Gastroesophageal sphincter (tissue), 4 donors: ENCODE results near the gene SPO11. TPM values are rescaled to one million over a fixed set of nuclear protein-coding genes. Genes with fewer than 3 reads are reported as not detected.

ENCODE experiments used
- ATAC-seq: fragments of 150-250 bp; one replicate; pipeline ENCODE4 v1.9.1; 2016; ENCODE audit warnings: mild to moderate bottlenecking, moderate library complexity
- H3K27ac ChIP-seq, 4 donors: fragments of 200-600 bp; sonication (generic) in 3 of 4; 1 replicate in 3 of 4; 2 replicates in 1 of 4; pipeline ENCODE4 v1.5.1; 2016 to 2019
- H3K27me3 ChIP-seq: fragments of 200-600 bp; sonication (generic); one replicate; pipeline ENCODE4 v1.5.1; 2019
- H3K36me3 ChIP-seq, 2 donors: fragments of 200-600 bp; sonication (generic); one replicate each; pipeline ENCODE4 v1.5.1; 2019; ENCODE audit warnings: control low read depth in 1 of 2
- H3K4me1 ChIP-seq, 3 donors: fragments of 200-600 bp; sonication (generic); 1 replicate in 2 of 3; 2 replicates in 1 of 3; pipeline ENCODE4 v1.5.1; 2016 to 2019; ENCODE audit warnings: control low read depth in 2 of 3
- H3K4me3 ChIP-seq, 2 donors: fragments of 200-600 bp; sonication (generic); one replicate each; pipeline ENCODE4 v1.5.1; 2019; ENCODE audit warnings: mild to moderate bottlenecking in 1 of 2, moderate library complexity in 1 of 2
- H3K9me3 ChIP-seq, 3 donors: fragments of 200-600 bp; sonication (generic); one replicate each; pipeline ENCODE4 v1.5.1; 2017 to 2019; ENCODE audit warnings: control low read depth in 2 of 3
- EP300 ChIP-seq: sonication (generic); formaldehyde crosslinking; IDR thresholded peaks from one replicate; pipeline ENCODE4 v1.6.1; 2017; ENCODE audit warnings: antibody characterized with exemption, mild to moderate bottlenecking
- POLR2A ChIP-seq, 2 donors: fragments of 450-650 bp; IDR thresholded peaks; one replicate each; pipeline ENCODE4 v1.6.1; 2017; ENCODE audit warnings: antibody characterized with exemption in 2 of 2, mild to moderate bottlenecking in 2 of 2, moderate library complexity in 1 of 2
- POLR2AphosphoS5 ChIP-seq: sonication (generic); formaldehyde crosslinking; IDR thresholded peaks from one replicate; pipeline ENCODE4 v1.6.1; 2017; ENCODE audit warnings: antibody characterized with exemption
- WGBS, 2 donors: methylation state at CpG; one replicate each; pipeline ENCODE4 v1.1.5; 2018; ENCODE audit warnings: low coverage in 1 of 2; 5-methylcytosine and 5-hydroxymethylcytosine counted together
- total RNA-seq, 4 donors: library from RNA; depleted of rRNA; stranded (reverse); fragments of >200 nt; gene quantifications; one replicate each; pipeline ENCODE4 v1.1.0, GENCODE V29; 2016
- TF ChIP-seq, protein P1 (sequence below), 4 experiments: fragments of 200-600 bp in 2 of 4; fragments of 450-650 bp in 2 of 4; sonication (generic) in 1 of 4; IDR thresholded peaks; one replicate each; pipeline ENCODE4 v1.5.1; 2017 to 2019; ENCODE audit warnings: antibody characterized with exemption in 4 of 4, mild to moderate bottlenecking in 2 of 4, moderate library complexity in 2 of 4

Gene SPO11
- total RNA-seq, 4 donors from 2014 or later: not detected

DNA sequence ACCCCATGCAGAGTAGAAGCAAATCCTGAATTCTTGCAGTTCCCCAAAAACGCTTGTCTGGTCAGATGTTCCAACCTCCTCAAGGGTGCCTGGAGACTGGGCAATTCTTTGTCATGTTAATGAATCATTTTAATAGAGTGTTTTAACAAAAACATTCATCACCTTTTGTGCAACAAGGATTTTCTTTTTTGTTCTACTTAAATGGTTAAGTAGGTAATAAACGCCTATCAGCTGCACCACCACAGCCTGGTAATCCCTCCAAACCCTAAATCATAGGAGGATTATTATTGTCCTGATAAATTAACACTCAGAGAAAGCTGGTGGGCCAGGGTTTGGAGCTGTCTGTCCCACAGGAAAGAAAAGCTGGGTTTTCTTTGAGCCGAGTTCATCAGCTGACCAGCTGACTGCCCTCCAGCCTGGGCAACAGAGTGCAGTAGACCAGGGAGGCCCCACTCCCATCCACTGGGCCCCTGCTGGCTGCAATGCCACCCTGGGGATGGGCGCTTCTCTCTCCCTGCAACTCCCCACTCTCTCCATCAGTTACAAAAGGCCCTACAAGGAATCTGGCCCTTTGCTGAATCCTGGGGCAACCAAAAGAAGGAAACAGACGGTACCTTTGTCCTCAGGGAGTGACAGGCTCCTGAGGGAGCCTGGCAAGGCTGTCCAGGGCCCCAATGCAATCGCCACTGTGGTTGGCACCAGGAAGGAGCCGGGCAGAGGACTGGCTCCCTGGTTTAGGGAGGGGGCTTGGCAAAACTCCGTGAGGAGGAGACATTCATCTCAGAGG lies 40.0 kb upstream of the SPO11 start:
- TF ChIP-seq POLR2A (IDR thresholded peaks at IDR 0.05) (no peak), POLR2AphosphoS5 (no peak), EP300 (no peak)
- TF ChIP-seq, protein P1, sequence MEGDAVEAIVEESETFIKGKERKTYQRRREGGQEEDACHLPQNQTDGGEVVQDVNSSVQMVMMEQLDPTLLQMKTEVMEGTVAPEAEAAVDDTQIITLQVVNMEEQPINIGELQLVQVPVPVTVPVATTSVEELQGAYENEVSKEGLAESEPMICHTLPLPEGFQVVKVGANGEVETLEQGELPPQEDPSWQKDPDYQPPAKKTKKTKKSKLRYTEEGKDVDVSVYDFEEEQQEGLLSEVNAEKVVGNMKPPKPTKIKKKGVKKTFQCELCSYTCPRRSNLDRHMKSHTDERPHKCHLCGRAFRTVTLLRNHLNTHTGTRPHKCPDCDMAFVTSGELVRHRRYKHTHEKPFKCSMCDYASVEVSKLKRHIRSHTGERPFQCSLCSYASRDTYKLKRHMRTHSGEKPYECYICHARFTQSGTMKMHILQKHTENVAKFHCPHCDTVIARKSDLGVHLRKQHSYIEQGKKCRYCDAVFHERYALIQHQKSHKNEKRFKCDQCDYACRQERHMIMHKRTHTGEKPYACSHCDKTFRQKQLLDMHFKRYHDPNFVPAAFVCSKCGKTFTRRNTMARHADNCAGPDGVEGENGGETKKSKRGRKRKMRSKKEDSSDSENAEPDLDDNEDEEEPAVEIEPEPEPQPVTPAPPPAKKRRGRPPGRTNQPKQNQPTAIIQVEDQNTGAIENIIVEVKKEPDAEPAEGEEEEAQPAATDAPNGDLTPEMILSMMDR (IDR thresholded peaks at IDR 0.05): no peak
- H3K27ac ChIP-seq: no peak overlapping the region

DNA sequence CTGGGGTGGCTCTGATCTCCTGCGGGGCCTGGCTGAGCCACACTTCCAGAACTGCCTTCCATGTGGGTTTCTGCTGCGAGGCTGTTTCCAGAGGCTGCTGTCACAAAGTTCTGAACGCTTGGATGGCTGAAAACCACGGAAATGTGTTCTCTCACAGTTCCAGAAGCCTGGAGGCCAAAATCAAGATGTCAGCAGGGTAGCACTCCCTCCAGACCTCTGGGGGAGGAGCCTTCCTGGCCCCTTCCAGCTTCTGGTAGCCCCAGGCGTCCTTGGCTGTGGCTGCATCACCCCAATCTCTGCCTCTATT lies 39.5 kb upstream of the SPO11 start:
- TF ChIP-seq, protein P1 (IDR thresholded peaks at IDR 0.05): no peak
- no peak for TF ChIP-seq POLR2A (IDR thresholded peaks at IDR 0.05)
- no peak for TF ChIP-seq POLR2AphosphoS5
- TF ChIP-seq EP300: no peak
- Histone ChIP-seq H3K4me3 (no peak overlapping the region), H3K27ac (no peak overlapping the region), H3K9me3 (no peaks in the 10 kb centered on the region), H3K4me1 (peaks cover 0 to 32% (median 24%) of the 10 kb centered on the region in 3 donors), H3K36me3 (no peaks in the 10 kb centered on the region), H3K27me3 (peaks cover 75% of the 10 kb centered on the region)
- 25 to 83% methylated on average over 1 of the region's 5 CpGs for WGBS, 2 donors
- no peak for ATAC-seq

More for the DNA sequence above, 40.0 kb upstream of the SPO11 start:
- 47 to 54% methylated on average over 2 to 3 of the region's 8 CpGs for WGBS, 2 donors
- ATAC-seq: no peak
- H3K4me3 ChIP-seq: no peak overlapping the region
- H3K4me1 ChIP-seq: peaks cover 0 to 32% (median 24%) of the 10 kb centered on the region in 3 donors
- peaks cover 70% of the 10 kb centered on the region for H3K27me3 ChIP-seq
- H3K9me3 ChIP-seq: no peaks in the 10 kb centered on the region
- no peaks in the 10 kb centered on the region for H3K36me3 ChIP-seq

DNA sequence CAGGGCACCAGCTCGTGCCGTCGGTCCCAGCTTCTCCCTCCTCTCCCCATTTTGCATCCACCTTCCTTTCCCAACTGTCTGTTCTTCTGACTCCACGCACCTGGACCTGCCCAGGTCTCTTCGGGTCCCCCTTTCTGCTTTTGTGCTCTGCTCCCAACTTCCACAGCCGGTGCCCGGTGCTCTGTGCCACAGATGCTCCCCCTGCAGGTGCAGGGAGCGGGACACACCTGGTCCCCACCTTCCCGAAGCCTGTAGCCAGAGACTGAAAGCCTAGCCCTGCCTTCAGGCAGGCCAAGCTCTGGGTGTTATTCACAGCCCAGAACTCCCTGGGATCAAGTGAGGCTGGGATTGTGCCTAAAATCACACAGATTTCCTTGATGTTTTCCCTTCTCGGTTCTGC lies 38.6 kb upstream of the SPO11 start:
- Histone ChIP-seq H3K27me3 (peaks cover 76% of the 10 kb centered on the region), H3K4me3 (no peak overlapping the region), H3K27ac (no peak overlapping the region), H3K36me3 (no peaks in the 10 kb centered on the region), H3K4me1 (peaks cover 0 to 32% (median 24%) of the 10 kb centered on the region in 3 donors), H3K9me3 (no peaks in the 10 kb centered on the region)
- no peak for ATAC-seq
- no peak for TF ChIP-seq POLR2AphosphoS5
- no peak for TF ChIP-seq POLR2A (IDR thresholded peaks at IDR 0.05)
- TF ChIP-seq, protein P1 (IDR thresholded peaks at IDR 0.05): no peak
- TF ChIP-seq EP300: no peak
- WGBS, 2 donors: 85 to 96% methylated on average over 3 to 6 of the region's 10 CpGs

DNA sequence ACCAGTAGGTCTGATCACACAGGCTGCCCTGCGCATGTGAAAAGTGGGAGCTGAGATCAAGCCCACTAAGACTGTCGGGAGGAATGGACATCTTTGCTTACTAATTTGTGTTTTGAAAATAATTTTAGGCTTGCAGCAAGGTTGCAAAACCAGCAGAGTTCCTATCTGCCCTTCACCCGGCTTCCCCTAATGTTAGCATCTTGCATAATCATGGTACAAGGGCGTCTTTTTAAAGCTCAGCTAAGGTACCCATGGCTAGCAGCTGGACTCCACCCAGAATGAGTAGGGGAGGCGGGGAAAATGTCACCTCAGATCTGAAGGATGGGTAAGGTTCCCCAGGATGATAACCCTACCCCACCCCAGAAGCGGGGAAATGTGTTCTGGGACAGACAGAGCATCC lies 37.9 kb upstream of the SPO11 start:
- no peak overlapping the region for H3K4me3 ChIP-seq
- peaks cover 69% of the 10 kb centered on the region for H3K27me3 ChIP-seq
- no peaks in the 10 kb centered on the region for H3K9me3 ChIP-seq
- ATAC-seq: no peak
- no peak overlapping the region for H3K27ac ChIP-seq
- TF ChIP-seq, protein P1 (IDR thresholded peaks at IDR 0.05): no peak
- no peak for TF ChIP-seq POLR2AphosphoS5
- no peak for TF ChIP-seq EP300
- TF ChIP-seq POLR2A (IDR thresholded peaks at IDR 0.05): no peak
- 83 to 95% methylated on average over 4 of the region's 6 CpGs for WGBS, 2 donors
- H3K4me1 ChIP-seq: peaks cover 0 to 32% (median 24%) of the 10 kb centered on the region in 3 donors
- no peaks in the 10 kb centered on the region for H3K36me3 ChIP-seq

DNA sequence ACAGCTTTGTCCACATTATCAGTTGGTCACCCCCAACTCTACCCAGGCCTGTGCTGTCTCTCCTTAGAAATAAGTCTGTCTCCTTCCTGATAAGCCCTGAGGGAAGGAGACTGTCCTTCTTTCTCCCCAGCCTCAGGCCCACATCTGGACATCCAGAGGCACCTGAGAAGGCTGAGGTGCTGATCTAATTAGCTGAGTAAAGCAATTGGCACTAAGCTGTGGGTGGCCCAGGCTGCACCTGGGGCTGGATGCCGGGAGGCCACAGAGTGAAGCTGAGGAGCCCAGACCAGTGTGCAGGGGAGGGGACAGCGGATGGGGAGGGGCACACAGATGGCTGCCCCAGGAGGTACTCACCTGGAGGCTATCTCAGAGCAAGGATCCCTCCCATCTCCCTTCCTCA lies 37.0 kb upstream of the SPO11 start:
- H3K36me3 ChIP-seq: no peaks in the 10 kb centered on the region
- TF ChIP-seq POLR2AphosphoS5: no peak
- TF ChIP-seq POLR2A (IDR thresholded peaks at IDR 0.05): no peak
- TF ChIP-seq EP300: no peak
- TF ChIP-seq, protein P1 (IDR thresholded peaks at IDR 0.05): no peak
- H3K4me3 ChIP-seq: no peak overlapping the region
- no peak for ATAC-seq
- 100% methylated on average over 1 of the region's 2 CpGs; no CpG with 5 or more reads in 1 of the 2 donors for WGBS, 2 donors
- peaks cover 69% of the 10 kb centered on the region for H3K27me3 ChIP-seq
- H3K27ac ChIP-seq: no peak overlapping the region
- H3K4me1 ChIP-seq: peaks cover 0 to 25% (median 18%) of the 10 kb centered on the region in 3 donors
- no peaks in the 10 kb centered on the region for H3K9me3 ChIP-seq
